Tibial nerve (tissue), 4 donors: Measurements from ENCODE around the gene PEX14. TPM values are rescaled to one million over a fixed set of nuclear protein-coding genes. Genes with fewer than 3 reads are reported as not detected.

ENCODE experiments used
- DNase-seq, 2 donors: peaks; one replicate each; pipeline ENCODE4 v3.0.0-alpha.2; 2019; ENCODE audit warnings: low spot score in 2 of 2
- H3K27ac ChIP-seq, 4 donors: fragments of 200-600 bp; sonication (generic) in 3 of 4; one replicate each; pipeline ENCODE4 v1.5.1; 2017 to 2019; ENCODE audit warnings: mild to moderate bottlenecking in 1 of 4
- H3K27me3 ChIP-seq, 2 donors: fragments of 200-600 bp; sonication (generic) in 1 of 2; one replicate each; pipeline versions ENCODE4 v1.5.1 to v1.6.0; 2017 to 2019
- H3K36me3 ChIP-seq, 3 donors: fragments of 200-600 bp; sonication (generic); one replicate each; pipeline ENCODE4 v1.5.1; 2018 to 2019
- H3K4me1 ChIP-seq, 4 donors: fragments of 200-600 bp; sonication (generic) in 3 of 4; one replicate each; pipeline ENCODE4 v1.5.1; 2017 to 2019
- H3K4me3 ChIP-seq, 4 donors: fragments of 200-600 bp; sonication (generic) in 3 of 4; one replicate each; pipeline ENCODE4 v1.5.1; 2017 to 2019; ENCODE audit warnings: mild to moderate bottlenecking in 1 of 4, moderate library complexity in 1 of 4
- H3K9me3 ChIP-seq, 4 donors: fragments of 200-600 bp; sonication (generic) in 3 of 4; one replicate each; pipeline ENCODE4 v1.5.1; 2017 to 2019
- EP300 ChIP-seq, 2 donors: sonication (generic); formaldehyde crosslinking; IDR thresholded peaks; one replicate each; pipeline ENCODE4 v1.6.1; 2017; ENCODE audit warnings: antibody characterized with exemption in 2 of 2, mild to moderate bottlenecking in 1 of 2
- POLR2A ChIP-seq, 2 donors: fragments of 450-650 bp; IDR thresholded peaks; one replicate each; pipeline ENCODE4 v1.6.1; 2017; ENCODE audit warnings: antibody characterized with exemption in 2 of 2, mild to moderate bottlenecking in 2 of 2, moderate library complexity in 2 of 2
- WGBS, 2 donors: methylation state at CpG; one replicate each; pipeline ENCODE4 v1.1.5; 2018; 5-methylcytosine and 5-hydroxymethylcytosine counted together
- total RNA-seq, 4 donors: library from RNA; depleted of rRNA; stranded (reverse); fragments of >200 nt; gene quantifications; one replicate each; pipeline ENCODE4 v1.1.0, GENCODE V29; 2016
- TF ChIP-seq, protein P1 (sequence below), 5 experiments: fragments of 200-600 bp in 3 of 5; fragments of 450-650 bp in 2 of 5; sonication (generic) in 3 of 5; IDR thresholded peaks; one replicate each; pipeline ENCODE4 v1.5.1; 2016 to 2019; ENCODE audit warnings: antibody characterized with exemption in 5 of 5, mild to moderate bottlenecking in 3 of 5, moderate library complexity in 2 of 5

Gene PEX14
- total RNA-seq, 4 donors from 2014 or later, result 14.4 to 21.8 (median 18.2) TPM

GRCh38 chr1:10588640-10589039 is 113.9 kb downstream of the PEX14 start:
- no peaks in the 10 kb centered on the region for H3K4me1 ChIP-seq
- peaks cover 0 to 7% (median 0%) of the 10 kb centered on the region in 4 donors for H3K9me3 ChIP-seq
- DNase-seq, result no peak
- H3K36me3 ChIP-seq, result peaks cover 0 to 8% (median 0%) of the 10 kb centered on the region in 3 donors
- H3K27ac ChIP-seq, result no peak overlapping the region
- no peak for TF ChIP-seq POLR2A (IDR thresholded peaks at IDR 0.05)
- no peak for TF ChIP-seq EP300 (IDR thresholded peaks at IDR 0.05)
- TF ChIP-seq, protein P1, sequence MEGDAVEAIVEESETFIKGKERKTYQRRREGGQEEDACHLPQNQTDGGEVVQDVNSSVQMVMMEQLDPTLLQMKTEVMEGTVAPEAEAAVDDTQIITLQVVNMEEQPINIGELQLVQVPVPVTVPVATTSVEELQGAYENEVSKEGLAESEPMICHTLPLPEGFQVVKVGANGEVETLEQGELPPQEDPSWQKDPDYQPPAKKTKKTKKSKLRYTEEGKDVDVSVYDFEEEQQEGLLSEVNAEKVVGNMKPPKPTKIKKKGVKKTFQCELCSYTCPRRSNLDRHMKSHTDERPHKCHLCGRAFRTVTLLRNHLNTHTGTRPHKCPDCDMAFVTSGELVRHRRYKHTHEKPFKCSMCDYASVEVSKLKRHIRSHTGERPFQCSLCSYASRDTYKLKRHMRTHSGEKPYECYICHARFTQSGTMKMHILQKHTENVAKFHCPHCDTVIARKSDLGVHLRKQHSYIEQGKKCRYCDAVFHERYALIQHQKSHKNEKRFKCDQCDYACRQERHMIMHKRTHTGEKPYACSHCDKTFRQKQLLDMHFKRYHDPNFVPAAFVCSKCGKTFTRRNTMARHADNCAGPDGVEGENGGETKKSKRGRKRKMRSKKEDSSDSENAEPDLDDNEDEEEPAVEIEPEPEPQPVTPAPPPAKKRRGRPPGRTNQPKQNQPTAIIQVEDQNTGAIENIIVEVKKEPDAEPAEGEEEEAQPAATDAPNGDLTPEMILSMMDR (IDR thresholded peaks at IDR 0.05), result no peak
- no peak overlapping the region for H3K4me3 ChIP-seq
- 89 to 95% methylated on average over 5 of the region's 5 CpGs for WGBS, 2 donors
- no peaks in the 10 kb centered on the region for H3K27me3 ChIP-seq

DNA sequence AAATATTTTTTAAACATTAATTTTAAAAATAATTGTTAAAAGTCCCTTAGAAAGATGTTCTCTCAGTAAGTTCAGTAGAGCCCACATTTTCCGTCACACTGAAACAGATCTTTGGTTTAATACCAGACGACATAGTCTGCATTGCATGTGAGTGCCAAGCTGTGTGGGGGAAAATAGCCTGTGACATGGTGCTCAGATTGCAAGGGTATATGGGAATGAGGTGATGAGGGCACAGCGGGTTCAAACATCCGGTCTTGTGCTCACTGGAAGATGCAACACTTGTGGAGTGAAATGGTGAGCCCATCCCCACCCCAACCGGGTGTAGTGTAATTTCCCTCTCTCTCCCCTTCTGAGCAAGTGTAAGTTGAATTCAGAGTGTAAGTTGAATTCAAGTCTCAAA is 114.3 kb downstream of the PEX14 start:
- no peak overlapping the region for H3K4me3 ChIP-seq
- H3K4me1 ChIP-seq, result no peaks in the 10 kb centered on the region
- H3K27me3 ChIP-seq, result no peaks in the 10 kb centered on the region
- peaks cover 0 to 7% (median 0%) of the 10 kb centered on the region in 4 donors for H3K9me3 ChIP-seq
- no peak for DNase-seq
- TF ChIP-seq POLR2A (IDR thresholded peaks at IDR 0.05) (no peak), EP300 (IDR thresholded peaks at IDR 0.05) (no peak)
- TF ChIP-seq, protein P1 (IDR thresholded peaks at IDR 0.05), result no peak
- no peak overlapping the region for H3K27ac ChIP-seq
- peaks cover 0 to 8% (median 0%) of the 10 kb centered on the region in 3 donors for H3K36me3 ChIP-seq
- WGBS, 2 donors, result 95 to 96% methylated on average over 5 of the region's 5 CpGs

GRCh38 chr1:10591010-10591409 is 116.3 kb downstream of the PEX14 start:
- H3K36me3 ChIP-seq, result no peaks in the 10 kb centered on the region
- peaks cover 0 to 4% (median 0%) of the 10 kb centered on the region in 4 donors for H3K4me1 ChIP-seq
- H3K27ac ChIP-seq, result no peak overlapping the region
- no peak for DNase-seq
- WGBS, 2 donors, result 62 to 66% methylated on average over 4 of the region's 4 CpGs
- H3K9me3 ChIP-seq, result no peaks in the 10 kb centered on the region
- H3K27me3 ChIP-seq, result no peaks in the 10 kb centered on the region
- H3K4me3 ChIP-seq, result no peak overlapping the region
- TF ChIP-seq, protein P1 (IDR thresholded peaks at IDR 0.05), result no peak
- no peak for TF ChIP-seq POLR2A (IDR thresholded peaks at IDR 0.05)
- no peak for TF ChIP-seq EP300 (IDR thresholded peaks at IDR 0.05)

GRCh38 chr1:10592373-10592772 is 117.6 kb downstream of the PEX14 start:
- 59 to 63% methylated on average over 5 of the region's 5 CpGs for WGBS, 2 donors
- no peaks in the 10 kb centered on the region for H3K36me3 ChIP-seq
- no peak for TF ChIP-seq EP300 (IDR thresholded peaks at IDR 0.05)
- no peak for TF ChIP-seq POLR2A (IDR thresholded peaks at IDR 0.05)
- TF ChIP-seq, protein P1 (IDR thresholded peaks at IDR 0.05), result no peak
- no peak for DNase-seq
- no peaks in the 10 kb centered on the region for H3K27me3 ChIP-seq
- H3K4me1 ChIP-seq, result peaks cover 0 to 18% (median 3%) of the 10 kb centered on the region in 4 donors
- no peaks in the 10 kb centered on the region for H3K9me3 ChIP-seq
- H3K4me3 ChIP-seq, result no peak overlapping the region
- no peak overlapping the region for H3K27ac ChIP-seq

DNA sequence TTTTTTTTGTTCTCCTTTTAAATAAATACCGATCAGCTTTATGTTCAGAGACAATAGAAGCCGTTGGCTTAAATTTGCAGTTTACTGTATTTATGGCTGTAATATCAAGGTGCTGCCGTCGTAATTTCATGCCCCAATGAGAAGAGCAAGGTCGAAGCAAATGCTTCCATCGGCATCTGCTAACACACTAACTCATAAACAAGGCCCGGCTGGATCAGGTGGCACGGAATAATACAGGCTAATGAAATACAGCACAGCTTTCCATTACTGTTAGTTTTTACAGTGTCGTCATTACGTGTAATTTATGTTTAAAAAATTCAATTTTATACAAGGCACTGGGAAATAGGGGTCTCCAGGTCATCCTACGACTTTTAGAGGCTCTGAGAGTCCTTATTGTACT is 119.0 kb downstream of the PEX14 start:
- WGBS, 2 donors, result 81% methylated on average over 11 of the region's 11 CpGs
- Histone ChIP-seq H3K27ac (no peak overlapping the region), H3K4me1 (peaks cover 0 to 24% (median 3%) of the 10 kb centered on the region in 4 donors), H3K27me3 (no peaks in the 10 kb centered on the region), H3K36me3 (no peaks in the 10 kb centered on the region), H3K4me3 (no peak overlapping the region), H3K9me3 (no peaks in the 10 kb centered on the region)
- no peak for DNase-seq
- no peak for TF ChIP-seq POLR2A (IDR thresholded peaks at IDR 0.05)
- TF ChIP-seq EP300 (IDR thresholded peaks at IDR 0.05), result no peak
- TF ChIP-seq, protein P1 (IDR thresholded peaks at IDR 0.05), result no peak
